SU-DHL-6 (cell line): ENCODE data around the gene MRM1.
"Not testable (repeated sequence)": the region's sequence is repeated elsewhere in the genome, so short reads cannot be mapped to it uniquely, and the experiment has no call there.

Experiments
- H2AFZ ChIP-seq: fragments of 200-600 bp; sonication (generic); 2 replicates; pipeline ENCODE4 v1.6.1; 2014; ENCODE audit warnings: low read depth, mild to moderate bottlenecking, moderate library complexity, mixed read lengths, antibody characterized with exemption, low read length; ENCODE audit not compliant: severe bottlenecking
- H3F3A ChIP-seq: fragments of 200-600 bp; shearing (Covaris generic); 2 replicates; pipeline ENCODE4 v1.6.0; 2016; ENCODE audit warnings: antibody characterized with exemption, mild to moderate bottlenecking; ENCODE audit not compliant: insufficient read depth
- H3K27ac ChIP-seq: fragments of 200-600 bp; sonication (generic); 2 replicates; pipeline ENCODE4 v1.5.1; 2016; ENCODE audit warnings: low read depth, mild to moderate bottlenecking, low read length, moderate library complexity, mixed read lengths
- H3K27me3 ChIP-seq: fragments of 200-600 bp; sonication (generic), shearing (Covaris generic); 2 replicates; pipeline ENCODE4 v1.6.0; 2014; ENCODE audit warnings: mild to moderate bottlenecking, low read length
- H3K36me3 ChIP-seq: fragments of 200-600 bp; sonication (generic); 2 replicates; pipeline ENCODE4 v1.6.1; 2014; ENCODE audit warnings: mild to moderate bottlenecking, low read length, mixed read lengths
- H3K4me2 ChIP-seq: fragments of 300-600, 200-600 bp; shearing (Covaris generic), sonication (generic); 2 replicates; pipeline ENCODE4 v1.6.0; 2014; ENCODE audit warnings: low read length, low read depth, mild to moderate bottlenecking; ENCODE audit not compliant: poor library complexity, severe bottlenecking
- H3K4me3 ChIP-seq: fragments of 200-600 bp; sonication (generic); 2 replicates; pipeline ENCODE4 v1.5.1; 2014; ENCODE audit warnings: antibody characterized with exemption, low read length, mild to moderate bottlenecking, mixed read lengths; ENCODE audit not compliant: insufficient read depth, poor library complexity, severe bottlenecking
- H3K79me2 ChIP-seq: fragments of 200-600 bp; sonication (generic); 2 replicates; pipeline ENCODE4 v1.6.1; 2014; ENCODE audit warnings: mild to moderate bottlenecking, low read length, moderate library complexity; ENCODE audit not compliant: insufficient read depth
- H3K9ac ChIP-seq: fragments of 200-600 bp; sonication (generic); 2 replicates; pipeline ENCODE4 v1.7.0; 2014; ENCODE audit warnings: mild to moderate bottlenecking, low read length
- H3K9me2 ChIP-seq: fragments of 200-600 bp; sonication (generic); replicated peaks from 2 replicates; pipeline ENCODE4 v1.6.1; 2014; ENCODE audit warnings: low read length; ENCODE audit not compliant: insufficient read depth
- H3K9me3 ChIP-seq: fragments of 200-600 bp; sonication (generic); 2 replicates; pipeline ENCODE4 v1.6.1; 2014; ENCODE audit warnings: low read length, mixed read lengths; ENCODE audit not compliant: insufficient read depth
- H4K20me1 ChIP-seq: fragments of 200-600 bp; sonication (generic); 2 replicates; pipeline ENCODE4 v1.6.1; 2014; ENCODE audit warnings: low read depth, mild to moderate bottlenecking, antibody characterized with exemption, low read length, moderate library complexity, mixed read lengths
- CTCF ChIP-seq: fragments of 200-600 bp; sonication (generic); IDR thresholded peaks from one replicate; pipeline ENCODE4 v1.5.1; 2017; ENCODE audit warnings: antibody characterized with exemption, mild to moderate bottlenecking, low read length, moderate library complexity; ENCODE audit not compliant: insufficient read depth, poor library complexity, severe bottlenecking
- EZH2phosphoT487 ChIP-seq: fragments of 200-600 bp; sonication (generic), shearing (Covaris generic); conservative IDR thresholded peaks from 2 replicates; pipeline ENCODE4 v1.6.1; 2018; ENCODE audit warnings: mild to moderate bottlenecking, antibody characterized with exemption, low read length, moderate library complexity, mixed read lengths

The MRM1 gene

GRCh38 chr17:36602924-36603384 is 1.6 kb downstream of the MRM1 start:
- Histone ChIP-seq H3K9ac (peak overlapping the region; percentile 76), H4K20me1 (no peaks in the 10 kb centered on the region), H3K79me2 (peaks cover 40% of the 10 kb centered on the region), H3F3A (0 out of 2 replicates have a peak, but pooled peaks cover 6% of the 10 kb centered on the region), H2AFZ (no peak overlapping the region), H3K27me3 (no peaks in the 10 kb centered on the region), H3K9me3 (no peaks in the 10 kb centered on the region), H3K9me2 (no peaks in the 10 kb centered on the region), H3K4me3 (peak overlapping the region; percentile 79), H3K4me2 (peak overlapping the region; percentile 87), H3K27ac (peak overlapping the region; percentile 33; the same call in 1 of the 2 replicates), H3K36me3 (no peaks in the 10 kb centered on the region)
- TF ChIP-seq CTCF: peak; percentile 76
- no peak for TF ChIP-seq EZH2phosphoT487

GRCh38 chr17:36605028-36605427 is 3.6 kb downstream of the MRM1 start:
- peaks cover 40% of the 10 kb centered on the region for H3K79me2 ChIP-seq
- H2AFZ ChIP-seq, H3K36me3 ChIP-seq, H3F3A ChIP-seq, H3K4me2 ChIP-seq, H3K9me3 ChIP-seq, H4K20me1 ChIP-seq, H3K27ac ChIP-seq, H3K27me3 ChIP-seq, H3K9me2 ChIP-seq, H3K4me3 ChIP-seq, H3K9ac ChIP-seq: not testable (repeated sequence)

GRCh38 chr17:36608280-36608679 is 6.9 kb downstream of the MRM1 start:
- Histone ChIP-seq H3K9me3 (no peaks in the 10 kb centered on the region), H3K4me3 (no peak overlapping the region), H3K27me3 (no peaks in the 10 kb centered on the region), H2AFZ (no peak overlapping the region), H3K9me2 (no peaks in the 10 kb centered on the region), H3F3A (no peaks in the 10 kb centered on the region), H4K20me1 (no peaks in the 10 kb centered on the region), H3K36me3 (no peaks in the 10 kb centered on the region), H3K79me2 (peaks cover 22% of the 10 kb centered on the region), H3K9ac (no peak overlapping the region), H3K4me2 (no peak overlapping the region), H3K27ac (no peak overlapping the region)
- no peak for TF ChIP-seq EZH2phosphoT487
- no peak for TF ChIP-seq CTCF

- Histone ChIP-seq H3K27ac (no peak overlapping the region), H4K20me1 (no peaks in the 10 kb centered on the region), H3K4me2 (no peak overlapping the region), H3K79me2 (peaks cover 15% of the 10 kb centered on the region; the same call in 1 of the 2 replicates), H3K9me3 (no peaks in the 10 kb centered on the region), H3F3A (no peaks in the 10 kb centered on the region), H3K9me2 (no peaks in the 10 kb centered on the region), H2AFZ (no peak overlapping the region), H3K27me3 (no peaks in the 10 kb centered on the region), H3K4me3 (no peak overlapping the region), H3K9ac (no peak overlapping the region), H3K36me3 (no peaks in the 10 kb centered on the region)
- no peak for TF ChIP-seq EZH2phosphoT487
- TF ChIP-seq CTCF: no peak
Observed at GRCh38 chr17:36608794-36609497, 7.6 kb downstream of the MRM1 start.
